ENCODE measurements around the gene GEN1.

The GEN1 gene

GRCh38 chr2:17735864-17736263, 18.1 kb upstream of the GEN1 start:
- no peak for DNase-seq (ENCODE audit: insufficient read length, low spot score)
- FAIRE-seq = no peak
- TF ChIP-seq POLR2A (IDR thresholded peaks at IDR 0.05; ENCODE audit: low read depth, low read length) = no peak

- DNase-seq (ENCODE audit: insufficient read length, low spot score) (no peak), FAIRE-seq (no peak)
- no peak for TF ChIP-seq POLR2A (IDR thresholded peaks at IDR 0.05; ENCODE audit: low read depth, low read length)
Measured at GRCh38 chr2:17736989-17737388, 16.9 kb upstream of the GEN1 start.

- DNase-seq (ENCODE audit: insufficient read length, low spot score) = no peak
- no peak for FAIRE-seq
- TF ChIP-seq POLR2A (IDR thresholded peaks at IDR 0.05; ENCODE audit: low read depth, low read length) = no peak
Measured at GRCh38 chr2:17740203-17740602, 13.7 kb upstream of the GEN1 start.

- no peak for TF ChIP-seq POLR2A (IDR thresholded peaks at IDR 0.05; ENCODE audit: low read depth, low read length)
Measured at GRCh38 chr2:17747684-17748452, 6.1 kb upstream of the GEN1 start.

GRCh38 chr2:17748745-17749144, 5.2 kb upstream of the GEN1 start:
- DNase-seq (ENCODE audit: insufficient read length, low spot score) (no peak), FAIRE-seq (no peak)
- no peak for TF ChIP-seq POLR2A (IDR thresholded peaks at IDR 0.05; ENCODE audit: low read depth, low read length)

More at GRCh38 chr2:17747684-17748452, 6.1 kb upstream of the GEN1 start:
- DNase-seq (ENCODE audit: insufficient read length, low spot score) (peak; percentile 21), FAIRE-seq (peak; percentile 90)

GRCh38 chr2:17749753-17750438, 4.0 kb upstream of the GEN1 start:
- DNase-seq (ENCODE audit: insufficient read length, low spot score) (no peak), FAIRE-seq (peak; percentile 62)
- TF ChIP-seq POLR2A (IDR thresholded peaks at IDR 0.05; ENCODE audit: low read depth, low read length) = no peak

GRCh38 chr2:17752246-17752645, 1.7 kb upstream of the GEN1 start:
- no peak for DNase-seq (ENCODE audit: insufficient read length, low spot score)
- TF ChIP-seq POLR2A (IDR thresholded peaks at IDR 0.05; ENCODE audit: low read depth, low read length) = no peak
- FAIRE-seq = no peak

GRCh38 chr2:17752892-17753802, 791 bp upstream of the GEN1 start:
- DNase-seq (ENCODE audit: insufficient read length, low spot score) (peak; percentile 6), FAIRE-seq (peak; percentile 74)
- peak; percentile 46; the same call in 1 of the 2 replicates for TF ChIP-seq POLR2A (IDR thresholded peaks at IDR 0.05; ENCODE audit: low read depth, low read length)

- FAIRE-seq (no peak), DNase-seq (ENCODE audit: insufficient read length, low spot score) (no peak)
- TF ChIP-seq POLR2A (IDR thresholded peaks at IDR 0.05; ENCODE audit: low read depth, low read length) = no peak
Measured at GRCh38 chr2:17754773-17755425, 961 bp downstream of the GEN1 start.

- DNase-seq (ENCODE audit: insufficient read length, low spot score) (no peak), FAIRE-seq (no peak)
- TF ChIP-seq POLR2A (IDR thresholded peaks at IDR 0.05; ENCODE audit: low read depth, low read length) = no peak
Measured at GRCh38 chr2:17756668-17757067, 2.7 kb downstream of the GEN1 start.

- FAIRE-seq = peak; percentile 93
- peak; percentile 8 for DNase-seq (ENCODE audit: insufficient read length, low spot score)
- no peak for TF ChIP-seq POLR2A (IDR thresholded peaks at IDR 0.05; ENCODE audit: low read depth, low read length)
Measured at GRCh38 chr2:17757321-17757720, 3.4 kb downstream of the GEN1 start.

GRCh38 chr2:17758118-17758517, 4.2 kb downstream of the GEN1 start:
- no peak for DNase-seq (ENCODE audit: insufficient read length, low spot score)
- FAIRE-seq = no peak
- TF ChIP-seq POLR2A (IDR thresholded peaks at IDR 0.05; ENCODE audit: low read depth, low read length) = no peak

- TF ChIP-seq POLR2A (IDR thresholded peaks at IDR 0.05; ENCODE audit: low read depth, low read length) = no peak
- FAIRE-seq (no peak), DNase-seq (ENCODE audit: insufficient read length, low spot score) (no peak)
Measured at GRCh38 chr2:17759805-17760204, 5.9 kb downstream of the GEN1 start.
